Vagina (tissue), 2 donors: Measurements from ENCODE around the gene MAST4. TPM values are rescaled to one million over a fixed set of nuclear protein-coding genes. Genes with fewer than 3 reads are reported as not detected.

Experiments used
- DNase-seq, 2 donors: peaks; one replicate each; pipeline ENCODE4 v3.0.0-alpha.2; 2017; ENCODE audit errors: extremely low spot score in 2 of 2
- H3K27ac ChIP-seq: fragments of 200-600 bp; sonication (generic); one replicate; pipeline ENCODE4 v1.5.1; 2019
- H3K27me3 ChIP-seq: fragments of 200-600 bp; sonication (generic); one replicate; pipeline ENCODE4 v1.5.1; 2019
- H3K36me3 ChIP-seq, 2 donors: fragments of 200-600 bp; sonication (generic); one replicate each; pipeline ENCODE4 v1.5.1; 2017 to 2019
- H3K4me1 ChIP-seq: fragments of 200-600 bp; sonication (generic); one replicate; pipeline ENCODE4 v1.5.1; 2019
- H3K4me3 ChIP-seq, 2 donors: fragments of 200-600 bp; sonication (generic); 1 replicate in 1 of 2; 2 replicates in 1 of 2; pipeline ENCODE4 v1.5.1; 2016 to 2019
- H3K9me3 ChIP-seq: fragments of 200-600 bp; sonication (generic); one replicate; pipeline ENCODE4 v1.5.1; 2019
- CTCF ChIP-seq, 3 experiments: fragments of 450-650 bp in 2 of 3; fragments of 200-600 bp in 1 of 3; sonication (generic) in 1 of 3; IDR thresholded peaks; one replicate each; pipeline ENCODE4 v1.5.1; 2017 to 2019; ENCODE audit warnings: antibody characterized with exemption in 3 of 3, mild to moderate bottlenecking in 2 of 3, moderate library complexity in 2 of 3
- POLR2A ChIP-seq, 2 donors: fragments of 450-650 bp; IDR thresholded peaks; one replicate each; pipeline ENCODE4 v1.6.1; 2017; ENCODE audit warnings: antibody characterized with exemption in 2 of 2, mild to moderate bottlenecking in 2 of 2, moderate library complexity in 2 of 2
- POLR2AphosphoS5 ChIP-seq, 2 donors: sonication (generic); formaldehyde crosslinking; IDR thresholded peaks; one replicate each; pipeline ENCODE4 v1.9.0; 2017; ENCODE audit warnings: antibody characterized with exemption in 2 of 2, mild to moderate bottlenecking in 2 of 2, low read depth in 1 of 2; ENCODE audit not compliant: insufficient read depth in 1 of 2
- intact Hi-C: fragments of 100-400 bp; cut with DNase I; formaldehyde crosslinking; loops from one replicate; pipeline ENCODE4 v1.15.1; 2023
- total RNA-seq: library from RNA; depleted of rRNA; stranded (reverse); fragments of >200 nt; gene quantifications from one replicate; pipeline ENCODE4 v1.2.3, GENCODE V29; 2016

The MAST4 gene
- total RNA-seq, 1 donor from 2014 or later: 85.9 TPM

GRCh38 chr5:66585291-66585690, 10.9 kb upstream of the MAST4 start:
- intact Hi-C loops: no loop called here
- H3K4me1 ChIP-seq: no peaks in the 10 kb centered on the region
- H3K9me3 ChIP-seq: no peaks in the 10 kb centered on the region
- DNase-seq: no peak
- H3K27me3 ChIP-seq: no peaks in the 10 kb centered on the region
- TF ChIP-seq POLR2A (IDR thresholded peaks at IDR 0.05) (no peak), CTCF (IDR thresholded peaks at IDR 0.05) (no peak), POLR2AphosphoS5 (IDR thresholded peaks at IDR 0.05; ENCODE audit: insufficient read depth in 1 of 2, low read depth in 1 of 2) (no peak)
- H3K36me3 ChIP-seq: no peaks in the 10 kb centered on the region
- H3K27ac ChIP-seq: no peak overlapping the region
- H3K4me3 ChIP-seq: no peak overlapping the region

GRCh38 chr5:66587771-66588170, 8.4 kb upstream of the MAST4 start:
- no peak overlapping the region for H3K4me3 ChIP-seq
- H3K36me3 ChIP-seq: no peaks in the 10 kb centered on the region
- no peaks in the 10 kb centered on the region for H3K9me3 ChIP-seq
- no peak for DNase-seq
- intact Hi-C loops: no loop called here
- no peaks in the 10 kb centered on the region for H3K4me1 ChIP-seq
- no peaks in the 10 kb centered on the region for H3K27me3 ChIP-seq
- H3K27ac ChIP-seq: no peak overlapping the region
- TF ChIP-seq POLR2A (IDR thresholded peaks at IDR 0.05) (no peak), POLR2AphosphoS5 (IDR thresholded peaks at IDR 0.05; ENCODE audit: insufficient read depth in 1 of 2, low read depth in 1 of 2) (no peak), CTCF (IDR thresholded peaks at IDR 0.05) (no peak)

- no peak for DNase-seq
- Histone ChIP-seq H3K36me3 (no peaks in the 10 kb centered on the region), H3K27me3 (no peaks in the 10 kb centered on the region), H3K4me1 (peaks cover 15% of the 10 kb centered on the region), H3K9me3 (no peaks in the 10 kb centered on the region), H3K4me3 (peak overlapping the region; percentile 56 to 59), H3K27ac (peak overlapping the region; percentile 14)
- intact Hi-C loops: no loop called here
- no peak for TF ChIP-seq POLR2A (IDR thresholded peaks at IDR 0.05)
- no peak for TF ChIP-seq POLR2AphosphoS5 (IDR thresholded peaks at IDR 0.05; ENCODE audit: insufficient read depth in 1 of 2, low read depth in 1 of 2)
- TF ChIP-seq CTCF (IDR thresholded peaks at IDR 0.05): no peak
Measured at GRCh38 chr5:66596636-66597182, 516 bp downstream of the MAST4 start.

GRCh38 chr5:66597183-66597757, 1.1 kb downstream of the MAST4 start:
- Histone ChIP-seq H3K4me3 (peak overlapping the region; percentile 56 to 59), H3K27me3 (no peaks in the 10 kb centered on the region), H3K36me3 (no peaks in the 10 kb centered on the region), H3K4me1 (peaks cover 15% of the 10 kb centered on the region), H3K27ac (peak overlapping the region; percentile 14), H3K9me3 (no peaks in the 10 kb centered on the region)
- TF ChIP-seq CTCF (IDR thresholded peaks at IDR 0.05) (no peak), POLR2AphosphoS5 (IDR thresholded peaks at IDR 0.05; ENCODE audit: insufficient read depth in 1 of 2, low read depth in 1 of 2) (no peak), POLR2A (IDR thresholded peaks at IDR 0.05) (no peak)
- intact Hi-C loops: no loop called here
- DNase-seq: no peak

- intact Hi-C loops: no loop called here
- no peaks in the 10 kb centered on the region for H3K36me3 ChIP-seq
- peaks cover 2% of the 10 kb centered on the region for H3K4me1 ChIP-seq
- H3K27ac ChIP-seq: no peak overlapping the region
- no peak overlapping the region for H3K4me3 ChIP-seq
- no peak for DNase-seq
- no peaks in the 10 kb centered on the region for H3K27me3 ChIP-seq
- no peaks in the 10 kb centered on the region for H3K9me3 ChIP-seq
- TF ChIP-seq POLR2A (IDR thresholded peaks at IDR 0.05) (no peak), CTCF (IDR thresholded peaks at IDR 0.05) (no peak), POLR2AphosphoS5 (IDR thresholded peaks at IDR 0.05; ENCODE audit: insufficient read depth in 1 of 2, low read depth in 1 of 2) (no peak)
Measured at GRCh38 chr5:66602621-66603020, 6.4 kb downstream of the MAST4 start.
